ENCODE results near the gene LYPD5. TPM values are rescaled to one million over a fixed set of nuclear protein-coding genes. Genes with fewer than 3 reads are reported as not detected.

LYPD5 gene
- total RNA-seq, 1 donor from 2014 or later: not detected

- TF ChIP-seq CTCF (conservative IDR thresholded peaks at IDR 0.05; ENCODE audit: low read depth, low read length): no peak
- DNase-seq (ENCODE audit: low read depth): no peak
- no peak overlapping the region for H3K4me3 ChIP-seq (ENCODE audit: low read depth, low read length)
Measured at GRCh38 chr19:43752287-43752875, 49.9 kb downstream of the LYPD5 start.

GRCh38 chr19:43751466-43752220, 50.6 kb downstream of the LYPD5 start:
- no peak for DNase-seq (ENCODE audit: low read depth)
- H3K4me3 ChIP-seq (ENCODE audit: low read depth, low read length): no peak overlapping the region
- TF ChIP-seq CTCF (conservative IDR thresholded peaks at IDR 0.05; ENCODE audit: low read depth, low read length): no peak

GRCh38 chr19:43749898-43750297, 52.3 kb downstream of the LYPD5 start:
- no peak for DNase-seq (ENCODE audit: low read depth)
- H3K4me3 ChIP-seq (ENCODE audit: low read depth, low read length): no peak overlapping the region
- TF ChIP-seq CTCF (conservative IDR thresholded peaks at IDR 0.05; ENCODE audit: low read depth, low read length): no peak

- no peak for TF ChIP-seq CTCF (conservative IDR thresholded peaks at IDR 0.05; ENCODE audit: low read depth, low read length)
- H3K4me3 ChIP-seq (ENCODE audit: low read depth, low read length): no peak overlapping the region
- no peak for DNase-seq (ENCODE audit: low read depth)
Measured at GRCh38 chr19:43749152-43749551, 53.1 kb downstream of the LYPD5 start.

GRCh38 chr19:43748685-43749084, 53.6 kb downstream of the LYPD5 start:
- H3K4me3 ChIP-seq (ENCODE audit: low read depth, low read length): no peak overlapping the region
- TF ChIP-seq CTCF (conservative IDR thresholded peaks at IDR 0.05; ENCODE audit: low read depth, low read length): no peak
- no peak for DNase-seq (ENCODE audit: low read depth)

GRCh38 chr19:43748205-43748594, 54.0 kb downstream of the LYPD5 start:
- DNase-seq (ENCODE audit: low read depth): no peak
- no peak for TF ChIP-seq CTCF (conservative IDR thresholded peaks at IDR 0.05; ENCODE audit: low read depth, low read length)

More at GRCh38 chr19:43748205-43748594, 54.0 kb downstream of the LYPD5 start:
- no peak overlapping the region for H3K4me3 ChIP-seq (ENCODE audit: low read depth, low read length)
